Tibial nerve (tissue), 4 donors: ENCODE data around the gene FGF19.

Source experiments
- CTCF ChIP-seq, 5 experiments: fragments of 200-600 bp in 3 of 5; fragments of 450-650 bp in 2 of 5; sonication (generic) in 3 of 5; IDR thresholded peaks; one replicate each; pipeline ENCODE4 v1.5.1; 2016 to 2019; ENCODE audit warnings: antibody characterized with exemption in 5 of 5, mild to moderate bottlenecking in 3 of 5, moderate library complexity in 2 of 5
- EP300 ChIP-seq, 2 donors: sonication (generic); formaldehyde crosslinking; IDR thresholded peaks; one replicate each; pipeline ENCODE4 v1.6.1; 2017; ENCODE audit warnings: antibody characterized with exemption in 2 of 2, mild to moderate bottlenecking in 1 of 2
- POLR2A ChIP-seq, 2 donors: fragments of 450-650 bp; IDR thresholded peaks; one replicate each; pipeline ENCODE4 v1.6.1; 2017; ENCODE audit warnings: antibody characterized with exemption in 2 of 2, mild to moderate bottlenecking in 2 of 2, moderate library complexity in 2 of 2

DNA sequence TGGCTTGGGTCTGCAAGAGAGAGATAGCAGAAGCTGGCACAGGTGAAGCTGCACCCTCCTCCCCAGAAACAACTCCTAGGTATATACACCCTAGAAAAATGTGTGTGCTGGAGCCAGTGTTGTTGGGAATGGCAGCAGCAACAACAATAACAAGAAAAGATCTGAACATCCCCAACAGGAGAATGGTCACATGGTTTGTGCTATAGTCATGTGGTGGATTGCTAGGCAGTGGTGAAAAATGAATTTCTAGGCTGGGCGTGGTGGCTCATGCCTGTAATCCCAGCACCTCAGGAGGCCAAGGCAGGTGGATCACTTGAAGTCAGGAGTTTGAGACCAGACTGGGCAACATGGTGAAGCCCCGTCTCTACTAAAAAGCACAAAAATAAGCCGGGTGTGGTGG, 31.0 kb upstream of the FGF19 start:
- TF ChIP-seq CTCF (IDR thresholded peaks at IDR 0.05) (no peak), POLR2A (IDR thresholded peaks at IDR 0.05) (no peak), EP300 (IDR thresholded peaks at IDR 0.05) (no peak)
